Stimulated activated naive CD8-positive, alpha-beta T cell treated with anti-CD3 and anti-CD28 coated beads, Interleukin-15, amount 100 ng/mL, for 72 hours (primary cell): ENCODE measurements around the gene LBHD2.

Experiments
- ATAC-seq: fragments of 150-1000 bp; cut with Tn5 transposase; 2 replicates; pipeline ENCODE4 v1.10.0; 2021; ENCODE audit warnings: mild to moderate bottlenecking, moderate library complexity
- DNase-seq, 2 donors: peaks; one replicate each; pipeline ENCODE4 v3.0.0; 2021 to 2022
- H3K27ac Mint-ChIP-seq, 2 donors: one replicate each; pipeline ENCODE4 v1.8.0; 2022; ENCODE audit warnings: mild to moderate bottlenecking in 2 of 2, mixed read lengths in 2 of 2, moderate library complexity in 2 of 2
- H3K27me3 Mint-ChIP-seq: one replicate; pipeline ENCODE4 v1.8.0; 2022; ENCODE audit warnings: mixed read lengths
- H3K4me1 Mint-ChIP-seq: one replicate; pipeline ENCODE4 v1.8.0; 2022; ENCODE audit warnings: mild to moderate bottlenecking, mixed read lengths
- H3K4me3 Mint-ChIP-seq, 2 donors: one replicate each; pipeline ENCODE4 v1.8.0; 2022; ENCODE audit warnings: mild to moderate bottlenecking in 2 of 2, mixed read lengths in 2 of 2, moderate library complexity in 1 of 2
- H3K9me3 Mint-ChIP-seq, 2 donors: one replicate each; pipeline ENCODE4 v1.8.0; 2022; ENCODE audit warnings: mixed read lengths in 2 of 2

Gene LBHD2

DNA sequence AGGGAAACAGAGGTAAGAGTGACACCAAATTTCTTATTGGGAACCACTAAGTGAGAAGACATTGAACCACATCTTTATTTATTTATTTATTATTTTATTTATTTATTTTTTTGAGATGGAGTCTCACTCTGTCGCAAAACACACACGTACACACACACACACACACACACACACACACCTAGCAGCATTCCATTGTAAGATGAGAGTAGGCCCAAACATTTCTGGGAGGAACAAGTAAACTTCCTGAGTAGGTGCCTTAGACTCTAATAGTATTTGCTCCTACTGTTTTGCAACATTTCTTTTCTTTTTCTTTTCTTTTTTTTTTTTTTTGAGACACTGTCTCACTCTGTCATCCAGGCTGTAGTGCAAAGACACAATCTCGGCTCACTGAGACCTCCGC lies 19.6 kb upstream of the LBHD2 start:
- no peak overlapping the region for H3K27ac Mint-ChIP-seq
- DNase-seq: no peak
- H3K27me3 Mint-ChIP-seq: peaks cover 31% of the 10 kb centered on the region
- no peak overlapping the region for H3K4me3 Mint-ChIP-seq
- ATAC-seq: no peak
- no peaks in the 10 kb centered on the region for H3K9me3 Mint-ChIP-seq
- no peaks in the 10 kb centered on the region for H3K4me1 Mint-ChIP-seq

DNA sequence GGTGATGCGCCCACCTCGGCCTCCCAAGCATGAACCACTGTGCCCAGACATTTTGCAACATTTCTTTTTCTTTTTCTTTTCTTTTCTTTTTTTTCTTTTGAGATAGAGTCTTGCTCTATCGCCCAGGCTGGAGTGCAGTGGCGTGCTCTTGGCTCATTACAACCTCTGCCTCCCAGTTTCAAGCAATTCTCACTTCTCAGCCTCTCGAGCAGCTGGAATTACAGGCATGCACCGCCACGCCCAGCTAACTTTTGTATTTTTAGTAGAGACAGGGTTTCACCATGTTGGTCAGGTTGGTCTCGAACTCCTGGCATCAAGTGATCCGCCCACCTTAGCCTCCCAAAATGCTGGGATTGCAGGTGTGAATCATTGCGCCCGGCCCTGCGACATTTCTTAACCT lies 19.0 kb upstream of the LBHD2 start:
- Mint-ChIP-seq H3K27ac (no peak overlapping the region), H3K27me3 (peaks cover 26% of the 10 kb centered on the region), H3K9me3 (no peaks in the 10 kb centered on the region), H3K4me3 (no peak overlapping the region), H3K4me1 (no peaks in the 10 kb centered on the region)
- ATAC-seq (no peak), DNase-seq (no peak)

DNA sequence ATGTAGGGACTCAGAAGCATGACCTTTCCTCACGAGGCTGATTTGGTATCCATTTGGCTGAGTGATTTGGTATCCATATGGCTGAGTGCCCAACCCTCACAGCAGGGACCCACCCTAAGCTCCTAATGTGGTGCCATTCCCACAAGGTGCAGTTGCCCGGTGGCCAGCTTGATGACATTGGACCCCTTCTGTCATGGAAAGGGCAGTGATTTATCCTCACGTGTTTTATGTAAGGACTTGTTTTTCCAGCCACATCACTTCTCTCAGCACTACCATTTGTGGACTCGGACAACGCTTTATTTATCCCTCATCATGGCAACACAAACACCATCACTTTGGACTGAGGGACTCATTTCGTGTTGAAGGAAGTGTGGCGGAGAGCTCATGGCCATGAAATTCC lies 18.1 kb upstream of the LBHD2 start:
- Mint-ChIP-seq H3K9me3 (no peaks in the 10 kb centered on the region), H3K4me3 (no peak overlapping the region), H3K27me3 (peaks cover 21% of the 10 kb centered on the region), H3K4me1 (no peaks in the 10 kb centered on the region), H3K27ac (no peak overlapping the region)
- ATAC-seq: no peak
- DNase-seq: no peak

DNA sequence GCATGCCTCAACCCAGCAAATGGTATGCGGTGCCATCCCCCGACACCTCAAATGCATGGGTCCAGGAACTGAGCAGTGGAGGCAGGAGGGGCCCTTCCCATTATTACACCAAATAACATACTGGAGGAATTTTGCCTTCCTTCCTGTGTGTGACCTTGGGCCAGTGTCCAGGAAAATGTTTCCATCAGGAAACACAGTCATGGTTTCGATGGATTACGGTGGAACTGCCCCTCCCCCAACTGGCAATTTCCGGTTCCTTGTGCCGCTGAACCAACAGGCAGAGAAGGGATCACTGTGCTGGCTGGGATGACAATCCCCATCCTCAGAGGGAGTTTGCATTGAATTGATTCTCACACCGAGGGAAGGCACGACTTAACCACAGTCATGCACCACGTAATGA lies 17.6 kb upstream of the LBHD2 start:
- Mint-ChIP-seq H3K4me3 (no peak overlapping the region), H3K27me3 (peaks cover 18% of the 10 kb centered on the region), H3K27ac (no peak overlapping the region), H3K4me1 (no peaks in the 10 kb centered on the region), H3K9me3 (no peaks in the 10 kb centered on the region)
- ATAC-seq: no peak
- no peak for DNase-seq

DNA sequence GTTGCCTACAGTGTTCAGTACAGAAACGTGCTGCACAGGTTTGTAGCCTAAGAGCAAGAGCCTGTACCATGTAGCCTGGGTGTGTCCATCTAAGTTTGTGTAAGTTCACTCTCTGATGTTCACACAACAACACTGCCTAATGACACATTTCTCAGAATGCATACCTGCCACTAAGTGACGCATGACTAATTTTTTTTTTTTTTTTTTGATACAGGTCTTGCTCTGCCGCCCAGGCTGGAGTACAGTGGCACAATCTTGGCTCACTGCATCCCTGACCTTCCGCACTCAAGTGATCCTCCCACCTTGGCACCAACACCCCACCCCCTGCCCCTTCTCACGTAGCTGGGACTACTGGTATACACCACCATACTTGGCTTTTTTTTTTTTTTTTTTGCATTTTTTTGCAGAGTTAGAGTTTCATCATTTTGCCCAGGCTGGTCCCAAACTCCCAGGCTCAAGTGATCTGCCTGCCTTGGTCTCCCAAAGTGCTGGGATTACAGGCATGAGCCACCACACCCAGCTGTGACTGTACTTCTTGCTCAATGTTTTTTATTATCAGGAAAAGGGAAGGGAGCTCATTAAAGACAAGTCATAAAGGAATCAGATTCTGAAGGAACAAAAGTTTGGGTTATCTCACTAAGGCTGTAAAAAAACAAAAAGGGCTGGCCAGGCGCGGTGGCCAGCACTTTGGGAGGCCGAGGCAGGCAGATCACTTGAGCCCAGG lies 16.6 kb upstream of the LBHD2 start:
- Mint-ChIP-seq H3K4me1 (no peaks in the 10 kb centered on the region), H3K4me3 (no peak overlapping the region), H3K27ac (peak overlapping the region in 1 of 2 donors; percentile 61), H3K27me3 (peaks cover 10% of the 10 kb centered on the region), H3K9me3 (no peaks in the 10 kb centered on the region)
- ATAC-seq: no peak
- DNase-seq: no peak

DNA sequence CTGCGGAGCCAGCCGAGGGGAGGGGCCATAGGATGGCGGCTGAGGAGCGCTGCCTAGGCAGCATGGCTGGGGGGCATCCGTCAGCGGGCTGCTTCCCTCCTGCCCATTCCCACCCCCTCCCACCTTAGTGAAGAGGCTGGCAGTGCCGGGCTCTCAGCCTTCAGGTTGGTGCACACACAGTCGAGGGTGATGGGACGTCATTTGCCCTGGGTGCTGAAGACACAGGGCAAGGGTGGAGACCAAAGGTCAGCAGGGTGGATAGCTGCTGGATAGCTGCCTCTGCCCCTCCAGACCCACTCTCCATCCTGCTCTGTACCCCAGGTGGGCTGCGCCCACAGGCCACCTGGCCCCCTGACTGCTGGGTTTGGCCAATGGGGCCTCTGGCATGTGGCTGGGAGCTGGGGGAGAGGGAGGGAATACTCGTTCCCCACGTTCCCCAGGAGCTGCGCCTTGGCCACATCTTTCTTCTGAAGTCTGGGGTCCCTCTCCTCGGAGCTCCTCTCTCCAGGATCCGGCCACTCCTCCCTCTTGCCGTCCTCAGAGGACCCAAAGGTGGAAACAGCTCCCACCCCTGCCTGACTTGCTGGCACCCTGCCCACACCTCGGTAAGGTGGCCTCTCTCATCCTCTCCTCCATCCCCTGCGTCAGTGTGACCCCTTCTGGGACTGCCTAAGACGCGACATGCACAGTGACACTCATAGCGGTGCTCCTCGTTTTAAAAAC lies 15.5 kb upstream of the LBHD2 start:
- no peak overlapping the region for H3K27ac Mint-ChIP-seq
- no peaks in the 10 kb centered on the region for H3K9me3 Mint-ChIP-seq
- H3K4me3 Mint-ChIP-seq: no peak overlapping the region
- no peak for DNase-seq
- H3K4me1 Mint-ChIP-seq: no peaks in the 10 kb centered on the region
- peaks cover 10% of the 10 kb centered on the region for H3K27me3 Mint-ChIP-seq
- ATAC-seq: no peak

DNA sequence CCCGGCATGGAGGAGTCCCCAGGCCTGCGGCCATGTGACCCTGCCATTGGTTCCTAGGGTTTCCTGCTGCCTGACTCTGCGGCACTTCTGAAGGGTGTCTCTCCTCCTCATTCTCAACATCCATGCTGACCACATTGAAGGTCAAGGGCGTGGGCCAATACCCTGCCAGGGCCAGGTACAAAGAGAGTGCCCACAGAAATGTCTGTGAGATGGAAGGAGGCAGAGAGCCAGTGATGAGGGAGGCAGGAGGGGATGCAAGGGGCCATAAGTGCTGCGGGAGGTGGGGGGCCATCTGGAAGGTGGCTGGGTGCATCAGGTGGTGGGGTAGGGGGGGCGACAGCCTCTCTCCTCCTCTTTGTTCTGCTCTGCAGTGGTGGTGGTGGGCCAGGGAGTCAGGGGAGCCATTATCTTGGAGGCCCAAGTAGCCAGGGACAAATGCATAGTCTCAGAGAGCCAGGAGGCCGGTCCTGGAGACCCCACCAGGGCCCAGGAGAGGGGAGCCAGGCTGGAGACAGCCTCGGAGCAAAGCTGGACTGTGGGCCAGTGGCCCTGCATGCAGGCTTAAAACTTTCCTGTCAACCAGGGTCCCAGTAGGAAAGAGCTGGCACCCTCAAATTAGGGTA lies 13.6 kb upstream of the LBHD2 start:
- no peak for ATAC-seq
- H3K4me1 Mint-ChIP-seq: no peaks in the 10 kb centered on the region
- H3K9me3 Mint-ChIP-seq: no peaks in the 10 kb centered on the region
- no peak for DNase-seq
- H3K27ac Mint-ChIP-seq: no peak overlapping the region
- no peak overlapping the region for H3K4me3 Mint-ChIP-seq
- peaks cover 10% of the 10 kb centered on the region for H3K27me3 Mint-ChIP-seq

DNA sequence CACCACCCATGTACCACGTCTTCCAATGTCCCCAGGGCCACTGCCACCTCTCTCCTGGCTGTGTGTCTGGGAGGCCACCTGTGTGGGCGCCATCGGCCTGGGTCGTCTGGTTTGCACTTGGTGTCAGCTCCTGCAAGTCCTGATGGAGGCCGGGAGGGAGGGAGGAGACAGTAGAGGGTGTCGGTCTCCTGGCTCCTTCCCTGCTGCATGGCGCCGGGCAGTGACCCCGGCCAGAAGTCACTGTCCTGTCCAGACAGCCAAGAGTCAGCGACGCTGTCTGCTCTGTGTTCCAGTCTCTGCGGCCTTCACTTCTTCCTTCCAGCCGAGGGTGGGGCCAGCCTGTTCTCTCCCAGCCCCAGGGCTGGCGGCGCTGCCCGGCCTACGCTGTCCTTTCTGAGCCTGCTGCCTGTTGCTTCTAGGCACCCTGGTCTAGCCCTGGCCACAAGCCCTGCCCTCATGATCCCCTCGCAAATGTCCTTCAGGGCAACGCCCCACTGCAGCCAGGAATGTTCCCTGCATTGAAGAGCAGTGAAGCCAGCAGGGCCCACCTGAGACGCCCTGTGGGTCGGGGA lies 13.0 kb upstream of the LBHD2 start:
- H3K27me3 Mint-ChIP-seq: peaks cover 10% of the 10 kb centered on the region
- ATAC-seq (no peak), DNase-seq (no peak)
- no peak overlapping the region for H3K4me3 Mint-ChIP-seq
- H3K4me1 Mint-ChIP-seq: no peaks in the 10 kb centered on the region
- H3K9me3 Mint-ChIP-seq: no peaks in the 10 kb centered on the region
- no peak overlapping the region for H3K27ac Mint-ChIP-seq

DNA sequence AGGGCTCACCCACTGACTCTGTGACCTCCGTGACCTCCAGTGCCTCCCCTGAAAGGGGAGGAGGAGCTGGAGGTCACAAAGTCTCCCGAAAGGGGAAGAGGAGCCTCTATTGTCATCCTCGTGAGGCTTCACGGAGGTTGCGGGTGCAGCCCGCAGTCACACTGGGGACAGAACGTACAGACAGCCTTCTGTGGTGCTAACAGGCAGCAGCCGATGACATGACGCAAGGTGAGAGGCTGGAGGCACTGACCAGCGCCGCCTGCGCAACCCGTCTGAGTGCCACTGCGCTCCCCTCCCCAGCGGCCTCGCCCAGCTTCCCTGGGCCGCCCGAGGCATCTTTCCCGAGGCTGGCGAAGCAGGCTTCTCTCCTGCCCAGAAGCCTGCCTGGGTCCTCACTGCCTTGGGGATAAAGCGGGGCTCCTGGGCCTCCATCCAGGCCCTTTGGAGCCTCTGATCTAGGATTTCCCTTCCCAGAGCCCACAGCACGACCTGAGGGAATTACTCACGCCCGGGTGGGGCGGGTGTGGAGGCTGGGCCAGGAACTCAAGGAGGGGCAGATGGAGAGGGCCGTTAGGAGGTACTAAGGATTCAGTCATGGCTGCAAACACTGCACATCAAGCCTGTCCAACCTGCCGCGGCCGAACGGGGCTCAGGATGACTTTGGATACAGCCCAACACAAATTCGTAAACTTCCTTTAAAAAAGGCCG lies 12.3 kb upstream of the LBHD2 start:
- Mint-ChIP-seq H3K4me3 (no peak overlapping the region), H3K4me1 (no peaks in the 10 kb centered on the region), H3K27ac (no peak overlapping the region), H3K9me3 (no peaks in the 10 kb centered on the region), H3K27me3 (peaks cover 10% of the 10 kb centered on the region)
- ATAC-seq: no peak
- DNase-seq: no peak

DNA sequence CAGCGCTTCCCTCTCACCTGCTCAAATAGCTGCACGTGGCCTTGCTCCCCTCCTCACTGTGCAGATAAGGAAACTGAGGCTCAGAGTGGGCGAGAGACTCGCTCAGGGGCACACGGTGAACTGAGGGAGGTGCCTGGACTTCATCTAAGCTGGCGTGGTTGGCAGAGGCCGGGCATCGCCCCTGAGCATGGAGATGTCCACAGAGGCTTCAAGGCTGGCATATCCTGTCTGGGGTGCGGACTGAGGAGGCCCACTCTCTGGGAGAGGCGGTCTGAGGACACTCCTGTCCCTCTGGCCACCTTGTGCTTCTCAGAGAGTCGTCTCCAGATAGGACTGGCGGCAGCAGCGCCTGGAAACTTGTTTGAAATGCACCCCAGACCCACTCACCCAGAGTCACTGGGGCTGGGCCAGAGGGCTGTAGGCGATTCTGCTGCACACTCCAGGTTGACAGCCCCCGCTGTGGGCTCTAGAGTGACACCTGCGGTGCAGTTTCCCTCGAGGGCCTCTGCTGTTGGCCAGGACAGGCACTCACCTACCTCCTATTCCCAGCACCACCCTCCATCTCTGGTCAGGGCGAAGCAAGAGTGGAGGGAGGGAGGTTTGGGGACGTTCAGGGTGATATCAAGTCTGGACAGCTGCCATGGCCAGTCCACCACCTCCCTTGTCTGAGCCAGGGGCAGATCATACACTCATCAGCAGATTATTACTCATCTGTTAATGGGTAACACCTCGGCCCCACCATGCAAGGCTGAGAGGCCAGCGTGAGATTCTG lies 11.2 kb upstream of the LBHD2 start:
- Mint-ChIP-seq H3K27ac (no peak overlapping the region), H3K4me3 (no peak overlapping the region), H3K4me1 (no peaks in the 10 kb centered on the region), H3K27me3 (peaks cover 3% of the 10 kb centered on the region), H3K9me3 (no peaks in the 10 kb centered on the region)
- ATAC-seq (no peak), DNase-seq (no peak)

DNA sequence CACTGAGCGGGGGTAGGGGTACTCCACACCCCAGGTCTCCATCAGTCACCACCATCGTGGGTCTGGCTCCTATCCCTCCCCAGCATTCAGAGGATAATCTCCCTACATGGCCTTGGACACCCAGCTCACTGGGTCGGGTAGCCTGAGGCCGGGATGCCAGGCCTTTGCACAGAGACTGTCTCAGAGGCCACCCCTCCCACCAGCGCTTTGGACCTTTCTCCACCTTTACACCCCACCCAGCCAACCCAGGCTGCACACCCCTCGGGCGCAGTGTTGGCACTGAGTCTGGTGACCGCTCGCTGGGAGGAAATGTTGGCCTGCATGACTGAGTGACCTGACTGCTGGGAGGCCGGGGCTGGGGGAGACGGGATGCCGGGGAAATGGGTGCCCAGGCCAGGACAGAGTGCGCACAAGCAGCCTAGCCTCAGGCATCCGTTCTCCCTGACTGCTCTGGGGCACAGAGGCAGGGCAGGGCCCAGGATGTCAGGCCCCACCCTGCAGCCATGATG lies 10.6 kb upstream of the LBHD2 start:
- H3K4me3 Mint-ChIP-seq: no peak overlapping the region
- H3K9me3 Mint-ChIP-seq: no peaks in the 10 kb centered on the region
- no peaks in the 10 kb centered on the region for H3K4me1 Mint-ChIP-seq
- no peak for DNase-seq
- no peaks in the 10 kb centered on the region for H3K27me3 Mint-ChIP-seq
- no peak overlapping the region for H3K27ac Mint-ChIP-seq
- no peak for ATAC-seq

DNA sequence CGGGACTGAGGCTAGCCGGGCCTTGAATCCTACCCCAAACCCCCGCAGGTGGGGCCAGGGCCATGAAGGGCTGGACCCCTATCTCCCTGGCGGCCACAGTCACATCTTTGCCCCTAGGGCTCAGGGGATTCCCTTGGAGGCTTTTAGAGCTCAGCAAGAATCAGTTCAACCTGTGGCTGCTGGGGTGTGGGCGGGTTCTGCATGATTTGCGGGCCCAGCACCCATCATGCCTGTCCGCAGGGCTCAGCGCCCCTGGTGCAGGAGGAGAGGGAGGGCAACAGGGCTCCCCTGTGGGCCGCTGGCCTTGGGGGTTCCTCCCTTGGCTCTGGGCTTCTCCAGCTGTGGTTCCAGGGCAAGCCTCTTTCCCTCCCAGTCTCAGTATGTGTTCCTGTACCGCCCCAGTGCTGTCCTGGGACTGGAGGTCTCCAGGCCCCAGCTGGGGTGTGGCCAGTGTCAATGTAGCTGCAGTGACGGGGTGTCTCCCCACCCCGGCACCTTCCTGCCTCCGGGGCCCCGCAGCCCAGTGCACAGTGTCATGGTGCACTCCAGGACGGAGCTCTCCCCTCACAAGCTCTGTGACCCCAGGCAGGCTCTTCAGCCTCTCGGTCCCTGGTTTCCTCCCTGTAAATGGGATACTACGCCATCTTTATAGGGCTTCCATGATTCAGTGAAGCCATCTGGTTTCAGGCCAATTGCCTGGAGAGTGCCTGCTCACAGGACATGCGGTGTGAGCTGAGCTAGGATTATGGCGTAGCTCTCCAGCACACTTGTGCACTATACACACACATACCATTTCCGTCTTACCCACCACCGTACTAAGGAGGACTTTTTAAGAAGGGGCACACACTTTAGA lies 9.9 kb upstream of the LBHD2 start:
- H3K4me1 Mint-ChIP-seq: no peaks in the 10 kb centered on the region
- H3K27ac Mint-ChIP-seq: no peak overlapping the region
- no peaks in the 10 kb centered on the region for H3K9me3 Mint-ChIP-seq
- ATAC-seq: no peak
- H3K4me3 Mint-ChIP-seq: no peak overlapping the region
- DNase-seq: no peak
- H3K27me3 Mint-ChIP-seq: no peaks in the 10 kb centered on the region

DNA sequence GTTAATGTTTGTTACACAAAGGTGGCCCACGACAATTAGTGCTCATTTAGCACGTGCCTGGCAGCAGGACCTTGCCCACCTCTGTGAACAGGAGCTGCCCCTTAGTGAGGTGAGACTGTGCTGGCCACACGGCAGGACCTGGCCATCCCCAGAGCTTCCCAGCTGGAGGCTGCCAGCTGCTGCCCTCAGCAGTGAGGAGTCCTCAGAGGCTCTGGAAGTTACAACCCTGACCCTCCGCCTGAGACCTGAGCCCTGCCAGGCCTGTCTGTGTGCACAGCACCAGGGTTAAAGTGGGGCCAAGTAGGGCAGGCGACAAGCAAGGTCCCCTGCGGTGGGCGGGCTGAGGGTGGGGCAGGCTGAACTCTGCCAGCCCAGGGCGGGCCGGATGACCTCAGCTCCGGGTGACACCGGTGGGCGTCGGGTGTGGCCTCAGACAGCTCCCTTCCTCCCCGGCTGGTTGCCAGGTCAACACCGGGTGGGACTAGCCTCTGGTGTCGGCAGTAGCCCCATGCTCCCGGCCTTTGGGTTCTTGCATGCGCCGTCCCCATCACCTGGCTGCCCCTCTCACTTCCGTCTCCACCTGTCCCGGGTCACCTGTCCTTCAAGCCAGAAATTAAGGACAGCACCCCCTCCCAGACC lies 9.2 kb upstream of the LBHD2 start:
- ATAC-seq (peak; percentile 12), DNase-seq (no peak)
- Mint-ChIP-seq H3K4me3 (peak overlapping the region; percentile 49 to 78), H3K9me3 (no peaks in the 10 kb centered on the region), H3K27ac (no peak overlapping the region), H3K27me3 (no peaks in the 10 kb centered on the region), H3K4me1 (no peaks in the 10 kb centered on the region)

DNA sequence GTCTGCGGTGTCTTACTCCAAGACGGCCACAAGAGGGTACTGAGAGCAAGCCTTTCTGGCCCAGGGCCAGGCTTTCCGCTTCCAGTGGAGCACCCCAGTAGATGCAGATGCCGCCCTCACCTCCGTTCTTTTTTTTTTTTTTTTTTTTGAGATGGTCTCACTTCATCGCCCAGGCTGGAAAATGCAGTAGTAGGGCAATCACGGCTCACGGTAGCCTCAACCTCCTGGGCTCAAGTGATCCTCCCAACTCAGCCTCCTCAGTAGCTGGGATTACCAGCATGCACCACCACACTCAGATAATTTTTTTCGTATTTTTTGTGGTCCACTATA lies 5.6 kb upstream of the LBHD2 start:
- ATAC-seq: peak; percentile 73
- DNase-seq: peak; percentile 66 to 79
- H3K4me3 Mint-ChIP-seq: no peak overlapping the region
- no peak overlapping the region for H3K27ac Mint-ChIP-seq
- H3K27me3 Mint-ChIP-seq: no peaks in the 10 kb centered on the region
- no peaks in the 10 kb centered on the region for H3K9me3 Mint-ChIP-seq
- no peaks in the 10 kb centered on the region for H3K4me1 Mint-ChIP-seq
